ENCODE results near the gene THAP7. TPM values are rescaled to one million over a fixed set of nuclear protein-coding genes. Genes with fewer than 3 reads are reported as not detected.
"Not testable (repeated sequence)": the region's sequence is repeated elsewhere in the genome, so short reads cannot be mapped to it uniquely, and the experiment has no call there.

The THAP7 gene
- total RNA-seq, 1 donor from 2014 or later, result 31.5 TPM

DNA sequence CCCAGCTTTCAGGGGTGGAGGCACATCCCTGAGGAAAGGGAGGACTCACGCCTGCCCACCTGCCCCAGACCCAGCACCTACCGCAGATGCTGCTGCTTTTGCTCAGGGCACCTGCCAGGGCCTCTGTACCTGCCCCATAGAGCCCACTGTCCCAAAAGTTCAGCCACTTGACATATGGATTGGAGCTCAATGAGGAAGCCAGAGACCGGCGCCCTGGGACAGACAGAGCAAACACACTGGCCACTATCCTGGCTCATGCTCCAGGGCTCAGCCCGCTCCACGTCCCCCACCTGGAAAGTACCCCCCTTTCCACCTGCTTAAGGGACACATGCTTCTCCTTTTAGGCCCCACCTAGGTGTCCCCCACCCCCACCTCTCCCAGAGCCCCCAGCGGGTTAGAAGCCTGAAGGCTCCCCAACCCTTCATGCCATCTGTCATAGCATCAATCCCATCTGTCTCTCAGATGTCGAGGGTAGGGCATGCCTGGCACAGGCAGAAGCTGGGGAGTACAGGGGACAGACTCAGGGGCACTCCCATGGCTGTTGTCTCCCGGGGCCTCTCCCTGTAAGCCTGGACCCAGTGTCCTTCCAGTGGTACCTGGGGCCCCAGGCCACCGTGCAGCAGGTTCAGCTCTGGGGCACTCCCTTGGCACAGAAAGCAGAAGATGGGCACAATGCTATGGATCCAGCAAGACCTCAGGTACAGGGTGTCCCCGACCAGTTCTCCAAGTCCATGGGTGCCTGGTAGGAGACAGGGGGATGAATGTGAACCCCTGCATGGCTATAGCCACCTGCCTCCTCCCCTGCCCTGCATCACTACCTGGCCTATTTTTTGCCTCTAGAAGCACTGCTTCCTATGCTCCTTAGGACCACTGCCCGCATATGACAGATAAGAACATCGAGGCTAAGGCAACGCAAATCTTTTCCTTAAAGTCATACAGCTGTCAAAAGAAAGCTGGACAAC is 10.8 kb upstream of the THAP7 start:
- Mint-ChIP-seq H3K4me1 (peaks cover 13% of the 10 kb centered on the region), H3K27ac (no peak overlapping the region), H3K36me3 (ENCODE audit: low read depth) (no peaks in the 10 kb centered on the region), H3K4me3 (no peak overlapping the region), H3K9me3 (no peaks in the 10 kb centered on the region), H3K27me3 (peaks cover 9% of the 10 kb centered on the region)
- no peak for DNase-seq
- intact Hi-C loops (cut with micrococcal nuclease), result no loop called here

DNA sequence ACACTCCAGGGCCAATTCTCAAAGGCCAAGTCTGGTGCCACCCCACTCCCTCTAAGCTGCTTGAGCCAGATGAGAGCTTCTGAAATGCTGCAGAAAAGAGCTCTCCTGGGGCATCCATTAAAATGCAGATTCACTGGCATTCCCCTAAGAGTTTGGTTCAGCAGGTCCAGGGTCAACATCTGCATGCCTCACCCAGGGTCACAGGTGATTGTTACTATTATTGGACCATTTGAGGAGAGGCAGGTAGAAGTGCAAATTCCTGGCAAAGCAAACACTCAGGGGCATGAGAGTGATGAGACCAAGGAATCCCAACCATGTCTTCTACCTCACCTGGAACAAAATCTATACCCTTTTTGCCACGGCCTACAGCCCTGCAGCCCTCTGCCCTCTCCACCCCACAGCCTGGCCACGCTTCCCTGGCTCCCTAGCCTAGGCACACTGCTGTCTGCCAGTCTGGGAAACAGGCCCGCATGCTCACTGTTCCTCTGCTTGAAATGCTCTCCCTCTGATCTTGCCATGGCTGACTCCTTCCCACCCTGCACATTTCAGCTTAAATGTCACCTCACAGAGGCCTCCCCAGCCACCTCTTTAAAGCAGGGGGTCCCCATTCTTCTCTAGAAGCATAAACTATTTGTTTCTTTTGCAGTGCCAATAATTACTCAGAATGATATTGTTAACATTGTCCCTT is 8.7 kb upstream of the THAP7 start:
- H3K4me3 Mint-ChIP-seq, result no peak overlapping the region
- H3K4me1 Mint-ChIP-seq, result peaks cover 13% of the 10 kb centered on the region
- intact Hi-C loops (cut with micrococcal nuclease), result no loop called here
- no peak for DNase-seq
- H3K9me3 Mint-ChIP-seq, result no peaks in the 10 kb centered on the region
- H3K27me3 Mint-ChIP-seq, result peaks cover 12% of the 10 kb centered on the region
- H3K36me3 Mint-ChIP-seq (ENCODE audit: low read depth), result no peaks in the 10 kb centered on the region
- H3K27ac Mint-ChIP-seq, result no peak overlapping the region

DNA sequence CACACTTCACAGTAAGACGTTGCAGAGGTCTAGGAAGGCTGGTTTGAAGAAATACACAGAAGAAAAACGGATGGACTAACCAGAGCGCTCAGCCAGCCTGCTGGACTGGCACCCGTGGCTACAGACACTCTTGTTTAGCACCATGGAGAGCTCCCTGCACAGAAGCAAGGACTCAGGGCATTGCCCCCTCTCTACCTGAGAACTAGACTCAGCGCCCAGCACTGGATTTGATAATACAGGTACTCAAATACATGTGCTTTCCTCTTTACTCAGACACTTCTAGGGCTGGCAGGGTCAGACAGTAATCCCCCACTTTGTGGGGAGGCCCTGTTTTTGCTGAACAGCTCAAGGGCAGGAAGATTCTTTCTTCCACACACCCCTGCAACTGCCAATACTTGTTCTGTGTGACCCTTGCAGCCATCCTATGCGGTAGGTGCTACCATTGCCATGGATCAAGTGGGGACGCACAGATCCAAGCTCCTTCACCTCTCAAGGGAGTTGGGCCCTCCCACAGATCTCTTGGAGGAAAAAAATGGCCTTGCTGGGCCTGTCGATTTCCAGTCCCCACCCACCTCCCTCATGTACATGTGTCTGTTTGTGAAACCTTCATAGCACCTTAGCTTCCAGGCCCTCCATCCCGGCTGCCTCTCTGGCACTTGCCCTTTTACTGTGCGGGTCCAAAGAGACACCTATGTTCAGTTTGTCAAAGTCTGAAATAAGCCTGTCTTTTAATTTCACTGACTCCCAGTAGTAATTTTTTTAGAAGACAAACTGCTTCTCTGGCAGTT is 7.9 kb upstream of the THAP7 start:
- intact Hi-C loops (cut with micrococcal nuclease), result loop anchor here (10.0 kb wide), 1 partner anchor 1155 kb away; the partner anchor contains the start of genes GNB1L and RTL10
- H3K36me3 Mint-ChIP-seq (ENCODE audit: low read depth), result no peaks in the 10 kb centered on the region
- H3K9me3 Mint-ChIP-seq, result no peaks in the 10 kb centered on the region
- H3K27ac Mint-ChIP-seq, result no peak overlapping the region
- H3K4me1 Mint-ChIP-seq, result peaks cover 9% of the 10 kb centered on the region
- H3K27me3 Mint-ChIP-seq, result peaks cover 9% of the 10 kb centered on the region
- peak; percentile 84 for DNase-seq
- H3K4me3 Mint-ChIP-seq, result no peak overlapping the region

DNA sequence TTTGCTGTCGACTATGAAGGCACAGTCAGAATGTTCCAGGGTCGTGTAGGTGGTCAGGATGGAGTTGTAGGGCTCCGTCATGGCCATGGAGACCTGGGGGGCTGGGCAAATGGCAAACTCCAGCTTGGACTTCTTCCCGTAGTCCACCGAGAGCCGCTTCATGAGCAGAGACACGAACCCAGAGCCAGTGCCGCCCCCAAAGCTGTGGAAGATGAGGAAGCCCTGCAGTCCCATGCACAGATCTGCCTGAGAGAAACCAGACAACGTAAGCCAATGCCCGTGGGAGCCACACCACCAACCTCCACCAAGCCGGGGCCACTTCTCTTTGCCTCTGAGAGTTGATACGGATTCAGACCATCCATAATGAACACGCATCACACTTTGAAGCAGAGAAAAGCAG is 7.3 kb upstream of the THAP7 start:
- intact Hi-C loops (cut with micrococcal nuclease), result loop anchor here (10.0 kb wide), 1 partner anchor 1154 kb away; the partner anchor contains the start of genes GNB1L and RTL10
- H3K27ac Mint-ChIP-seq, result not testable (repeated sequence)

DNA sequence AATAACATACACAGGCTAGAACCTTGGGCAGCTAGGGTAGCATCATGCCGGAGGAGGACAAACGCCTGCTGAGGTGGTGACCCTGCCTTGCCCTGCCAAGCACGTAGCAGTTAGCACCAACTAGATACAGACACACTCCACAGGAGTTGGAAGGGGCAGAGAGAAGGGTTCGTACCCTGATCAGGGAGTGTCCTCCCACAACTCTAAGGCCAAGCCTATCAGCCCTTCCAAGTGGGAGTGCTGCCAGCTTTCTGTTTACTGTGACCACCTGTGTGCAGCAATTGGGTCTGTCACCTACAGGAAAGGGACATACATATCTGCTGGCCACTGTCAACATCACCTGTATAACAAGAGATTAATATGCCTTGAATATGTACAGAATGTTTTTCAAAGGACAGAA is 1.9 kb upstream of the THAP7 start:
- H3K27me3 Mint-ChIP-seq, result peaks cover 3% of the 10 kb centered on the region
- H3K4me1 Mint-ChIP-seq, result peaks cover 14% of the 10 kb centered on the region
- no peaks in the 10 kb centered on the region for H3K9me3 Mint-ChIP-seq
- intact Hi-C loops (cut with micrococcal nuclease), result loop anchor here (2.0 to 10.0 kb wide), 4 partner anchors 41 to 1149 kb away; partner anchors contain the start of genes CRKL, GNB1L, RANBP1 and RTL10
- peaks cover 18% of the 10 kb centered on the region for H3K36me3 Mint-ChIP-seq (ENCODE audit: low read depth)
- DNase-seq, result no peak
- H3K27ac Mint-ChIP-seq, result no peak overlapping the region
- peak overlapping the region; percentile 97 for H3K4me3 Mint-ChIP-seq

More for the DNA sequence above, 7.3 kb upstream of the THAP7 start:
- not testable (repeated sequence) for H3K36me3 Mint-ChIP-seq (ENCODE audit: low read depth); H3K9me3 Mint-ChIP-seq; DNase-seq; H3K27me3 Mint-ChIP-seq; H3K4me3 Mint-ChIP-seq; H3K4me1 Mint-ChIP-seq

DNA sequence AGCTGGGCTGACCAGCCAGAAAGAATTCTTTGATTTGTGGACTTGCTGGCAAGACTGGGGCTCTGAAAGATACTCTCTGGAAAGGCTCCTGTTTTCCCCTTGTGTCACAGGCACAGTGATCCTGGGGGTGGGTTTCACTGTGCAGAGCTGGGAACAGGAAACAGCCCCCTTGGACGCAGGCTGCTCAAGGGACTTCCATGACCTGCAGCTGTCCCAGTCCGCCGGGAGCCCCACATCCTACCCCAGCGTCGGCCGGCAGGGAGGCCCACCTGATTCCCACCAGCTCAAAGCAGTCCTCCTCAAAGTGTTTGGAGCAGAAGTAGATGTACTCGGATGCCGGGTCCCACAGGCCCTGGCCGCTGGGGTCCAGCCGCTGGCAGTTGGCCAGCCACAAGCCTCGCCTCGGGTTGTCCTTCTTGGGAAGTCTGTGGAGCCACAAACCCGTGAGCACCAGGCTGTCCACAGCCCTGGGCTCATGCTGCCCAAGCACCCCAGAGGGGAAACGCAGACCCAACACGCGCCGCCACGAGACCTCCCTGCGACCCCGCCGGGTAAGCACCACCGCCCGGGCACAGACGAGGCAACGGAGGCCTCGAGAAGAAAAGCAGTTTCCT is 824 bp downstream of the THAP7 start:
- no peak for DNase-seq

DNA sequence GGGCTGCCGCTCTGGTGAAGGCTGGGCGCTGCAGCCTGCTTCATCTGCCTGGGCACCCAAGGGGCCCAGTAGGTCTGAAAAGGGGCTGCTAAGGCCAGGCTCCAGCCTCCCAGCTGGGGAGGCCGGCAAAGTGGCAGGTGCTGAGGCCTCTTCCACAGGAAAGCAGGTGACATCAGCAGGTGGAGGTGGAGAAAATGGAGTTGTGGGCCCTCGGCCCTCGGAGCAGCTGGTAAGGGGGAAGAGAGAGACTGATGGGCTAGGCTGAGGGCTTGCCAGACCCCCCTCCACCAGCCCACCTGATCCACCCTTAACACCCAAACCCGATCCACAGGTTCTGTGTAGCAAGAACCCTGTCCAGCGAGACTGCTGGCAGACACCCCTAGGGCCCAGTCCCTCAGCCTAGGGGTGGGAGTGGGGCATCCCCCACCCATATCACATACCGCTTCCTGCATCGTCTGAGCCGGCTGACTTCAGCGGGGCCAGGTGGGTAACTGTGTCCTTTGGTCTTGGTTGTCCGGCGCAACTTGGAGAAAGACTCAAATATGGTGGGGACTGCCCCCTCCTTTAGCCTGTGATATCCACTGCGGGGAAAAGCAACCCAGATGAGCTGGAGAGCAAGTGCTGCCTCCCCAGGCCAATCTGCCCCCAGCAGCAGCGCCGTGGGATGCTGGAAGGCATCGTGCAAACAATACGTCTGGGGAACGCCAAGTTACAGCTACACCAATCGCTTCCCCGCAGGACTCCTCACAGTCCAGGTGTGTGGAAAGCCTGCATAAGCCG is 1.5 kb downstream of the THAP7 start:
- Mint-ChIP-seq H3K27ac (peak overlapping the region; percentile 99), H3K36me3 (ENCODE audit: low read depth) (peaks cover 21% of the 10 kb centered on the region), H3K4me3 (peak overlapping the region; percentile 97), H3K4me1 (peaks cover 14% of the 10 kb centered on the region), H3K27me3 (no peaks in the 10 kb centered on the region), H3K9me3 (no peaks in the 10 kb centered on the region)
- intact Hi-C loops (cut with micrococcal nuclease), result loop anchor here (5.0 to 10.0 kb wide), 3 partner anchors 38 to 1146 kb away; partner anchors contain the start of genes GNB1L, RANBP1, RTL10 and TRMT2A
- DNase-seq, result peak; percentile 70

More for the DNA sequence above, 824 bp downstream of the THAP7 start:
- intact Hi-C loops (cut with micrococcal nuclease), result loop anchor here (1.0 to 10.0 kb wide), 4 partner anchors 19 to 1146 kb away; partner anchors contain the start of genes GNB1L, LZTR1, RANBP1 and RTL10
- Mint-ChIP-seq H3K27me3 (no peaks in the 10 kb centered on the region), H3K4me3 (peak overlapping the region; percentile 97), H3K27ac (peak overlapping the region; percentile 99), H3K4me1 (peaks cover 14% of the 10 kb centered on the region), H3K36me3 (ENCODE audit: low read depth) (peaks cover 20% of the 10 kb centered on the region), H3K9me3 (no peaks in the 10 kb centered on the region)

DNA sequence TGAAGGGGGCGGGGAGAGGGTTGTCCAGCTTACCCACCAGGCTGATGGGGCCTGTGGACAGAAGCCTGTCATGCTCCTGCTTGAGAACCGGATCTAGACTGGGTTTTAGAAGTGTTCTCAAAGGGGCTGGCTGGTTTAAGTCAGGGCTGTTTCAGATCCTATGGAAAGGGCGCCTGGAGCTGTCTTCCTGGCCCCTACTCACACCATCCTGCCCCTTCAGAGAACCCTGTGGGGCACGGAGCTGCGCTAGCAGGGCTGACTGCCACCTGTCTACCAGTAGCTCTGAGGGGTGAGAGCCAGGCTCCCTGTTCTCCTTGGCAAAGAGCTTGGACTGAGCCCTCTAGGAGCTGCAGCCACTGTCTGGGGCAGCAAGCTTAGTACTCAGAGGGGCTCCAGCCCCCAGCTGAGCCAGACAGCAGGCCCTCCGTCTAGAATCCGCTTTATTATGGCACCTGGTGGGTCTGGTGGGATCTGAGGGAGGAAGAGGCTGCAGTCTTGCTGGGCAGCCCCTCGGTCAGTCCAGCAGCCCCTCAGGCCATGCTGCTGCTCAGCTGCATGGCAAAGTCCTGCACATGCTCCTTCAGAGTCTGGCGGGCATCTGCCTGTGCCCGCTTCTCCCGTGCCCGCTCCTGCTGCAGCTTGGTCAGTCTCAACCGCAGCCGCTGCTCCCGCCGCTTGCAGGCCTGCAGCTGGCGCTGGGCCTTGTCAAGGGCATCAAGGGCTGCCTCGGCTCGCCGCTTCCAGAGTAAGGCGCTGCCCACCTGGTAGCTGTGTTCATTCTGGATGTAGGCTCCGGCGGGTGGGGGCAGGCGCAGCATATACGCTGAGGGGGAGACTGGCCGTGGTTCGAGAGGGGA is 2.3 kb downstream of the THAP7 start:
- Mint-ChIP-seq H3K4me1 (peaks cover 14% of the 10 kb centered on the region), H3K36me3 (ENCODE audit: low read depth) (peaks cover 23% of the 10 kb centered on the region), H3K4me3 (peak overlapping the region; percentile 97), H3K9me3 (no peaks in the 10 kb centered on the region), H3K27ac (no peak overlapping the region), H3K27me3 (no peaks in the 10 kb centered on the region)
- no peak for DNase-seq
- intact Hi-C loops (cut with micrococcal nuclease), result loop anchor here (5.0 to 10.0 kb wide), 3 partner anchors 37 to 1145 kb away; partner anchors contain the start of genes GNB1L, RANBP1, RTL10 and TRMT2A

DNA sequence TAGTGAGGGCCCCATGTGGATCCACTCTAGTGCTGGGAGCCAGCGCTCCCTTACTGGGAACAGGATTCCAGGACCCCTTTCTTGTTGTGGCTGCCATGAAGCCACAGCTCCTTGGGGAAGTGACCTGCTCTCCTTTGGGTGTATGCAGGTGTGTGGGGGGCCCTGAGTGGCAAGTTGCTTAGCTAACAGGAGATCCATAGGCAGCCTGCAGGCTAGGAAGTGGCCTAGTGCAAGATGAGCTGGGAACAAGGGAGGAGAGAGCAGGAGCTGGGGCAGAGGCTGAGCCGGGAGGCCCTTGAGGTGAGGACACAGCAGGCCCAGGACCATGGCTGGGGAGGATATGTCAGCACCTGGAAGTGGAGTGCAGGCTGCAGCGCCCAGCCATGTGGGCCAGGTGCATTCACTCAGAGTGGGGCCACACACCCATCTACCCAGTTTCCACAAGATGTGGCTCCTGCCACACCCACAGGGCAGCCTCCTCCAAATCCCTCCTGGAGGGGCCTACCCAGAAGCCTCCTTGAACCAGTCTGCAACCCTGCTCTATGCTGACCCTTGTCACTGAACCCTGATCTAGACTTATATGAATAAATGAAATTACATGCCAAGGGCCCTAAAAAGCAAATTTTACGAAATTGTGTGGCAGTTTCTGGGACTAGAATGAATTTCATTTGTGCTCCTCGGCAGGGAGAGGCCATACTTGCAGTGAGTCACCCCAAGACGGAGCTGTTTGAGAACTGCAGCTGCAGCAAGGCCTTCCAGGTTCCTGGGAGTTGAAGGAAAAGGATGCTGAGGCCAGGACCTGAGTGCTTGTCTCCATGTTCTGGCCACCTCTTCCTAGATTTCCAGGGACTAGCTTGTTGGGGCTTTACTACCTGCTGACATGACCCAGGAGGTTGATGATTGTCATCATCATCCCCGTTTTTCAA is 3.2 kb downstream of the THAP7 start:
- Mint-ChIP-seq H3K27ac (no peak overlapping the region), H3K9me3 (no peaks in the 10 kb centered on the region), H3K4me3 (peak overlapping the region; percentile 11), H3K4me1 (peaks cover 14% of the 10 kb centered on the region), H3K36me3 (ENCODE audit: low read depth) (peaks cover 23% of the 10 kb centered on the region), H3K27me3 (no peaks in the 10 kb centered on the region)
- DNase-seq, result no peak
- intact Hi-C loops (cut with micrococcal nuclease), result no loop called here

DNA sequence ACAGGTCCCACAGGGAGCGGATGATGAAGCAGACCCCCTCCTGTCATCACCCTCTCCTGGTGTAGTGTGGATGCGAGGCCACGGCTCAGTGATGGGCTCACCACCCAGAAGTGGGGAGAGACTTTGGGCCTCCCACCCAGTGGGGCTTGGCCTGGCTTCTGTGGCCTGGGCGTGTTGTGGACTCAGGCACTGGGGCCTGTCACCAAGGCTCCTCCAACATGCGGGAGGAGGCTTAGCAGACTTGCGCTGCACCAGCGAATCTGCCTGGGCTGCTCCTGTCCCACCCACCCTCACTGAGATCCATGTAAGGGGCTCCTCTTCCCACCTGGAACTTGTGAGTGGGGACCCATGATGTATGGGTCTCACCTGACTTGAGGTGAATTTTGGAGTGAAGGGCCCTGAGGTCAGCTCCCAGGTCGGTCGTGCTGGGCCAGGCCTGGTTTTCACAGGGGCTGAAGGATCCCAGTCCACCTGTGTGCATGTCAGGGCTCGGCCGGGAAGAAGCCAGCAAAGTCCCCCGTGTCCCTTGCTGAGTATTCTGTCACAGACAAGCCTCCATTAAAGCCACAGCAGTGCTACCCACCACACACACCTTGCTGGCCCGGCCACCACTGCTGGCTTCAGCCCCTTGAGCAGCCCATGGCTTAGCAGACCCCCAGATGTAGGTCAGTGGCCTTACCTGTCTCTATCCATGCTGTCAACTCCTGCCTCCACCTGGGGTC is 4.2 kb downstream of the THAP7 start:
- Mint-ChIP-seq H3K4me1 (peaks cover 9% of the 10 kb centered on the region), H3K9me3 (no peaks in the 10 kb centered on the region), H3K36me3 (ENCODE audit: low read depth) (peaks cover 21% of the 10 kb centered on the region), H3K27me3 (no peaks in the 10 kb centered on the region), H3K27ac (no peak overlapping the region), H3K4me3 (no peak overlapping the region)
- intact Hi-C loops (cut with micrococcal nuclease), result no loop called here
- DNase-seq, result no peak
